GM12878 (cell line): ENCODE measurements around the gene C1orf50. TPM values are rescaled to one million over a fixed set of nuclear protein-coding genes. Genes with fewer than 3 reads are reported as not detected.

Source experiments
- ATAC-seq: fragments of 200-7000 bp; cut with Tn5 transposase; 3 replicates; pipeline ENCODE4 v1.9.1; 2020; ENCODE audit warnings: mild to moderate bottlenecking, moderate library complexity
- BruUV-seq: library from RNA; stranded (reverse); fragments of 400-500 nt; replicated peaks from 2 replicates; lab custom pipeline; 2021; lab: Mats Ljungman, UMichigan
- CTCF ChIA-PET: fragments of 300-600 bp; sonication (Branson Sonifier 250); formaldehyde crosslinking; extraction: SDS; loops from one replicate; lab custom pipeline; 2021; ENCODE audit warnings: inconsistent platforms; lab: Yijun Ruan, JAX
- POLR2A ChIA-PET: fragments of 350-600 bp; formaldehyde crosslinking; extraction: SDS; loops from one replicate; lab custom pipeline; 2021; ENCODE audit warnings: inconsistent platforms; lab: Charles Lee
- RAD21 ChIA-PET: fragments of 300-600 bp; sonication (Branson Sonifier 250); formaldehyde crosslinking; loops from one replicate; lab custom pipeline; 2023; ENCODE audit warnings: antibody characterized with exemption; ENCODE audit not compliant: unreplicated experiment; lab: Charles Lee
- SMC1A ChIA-PET: fragments of 300-600 bp; sonication (Branson Sonifier 250); formaldehyde crosslinking; loops from one replicate; lab custom pipeline; 2023; ENCODE audit not compliant: unreplicated experiment, uncharacterized antibody; lab: Charles Lee
- DNase-seq: peaks from one replicate; pipeline ENCODE4 v3.0.0-alpha.2; 2011; ENCODE audit warnings: low read depth, low spot score
- FAIRE-seq: peaks from 3 replicates; lab custom pipeline; 2011; peaks lifted over from hg19 to GRCh38; lab: Jason Lieb, UNC
- H2AFZ ChIP-seq: 2 replicates; pipeline ENCODE4 v1.6.0; 2011; ENCODE audit warnings: low read depth, low read length, control low read depth; ENCODE audit not compliant: control insufficient read depth
- H3K27ac ChIP-seq: 2 replicates; pipeline ENCODE4 v1.5.1; 2011; ENCODE audit warnings: control low read depth; ENCODE audit not compliant: control insufficient read depth, insufficient read depth
- H3K27me3 ChIP-seq, 2 experiments: replicated peaks in 1 of 2; 2 replicates each; pipeline versions ENCODE4 v1.6.0 to v1.6.1; 2011; ENCODE audit warnings: low read length in 1 of 2; ENCODE audit not compliant: control insufficient read depth in 2 of 2, insufficient read depth in 2 of 2
- H3K36me3 ChIP-seq, 2 experiments: 2 replicates each; pipeline ENCODE4 v1.5.1; 2011; ENCODE audit warnings: low read length in 1 of 2; ENCODE audit not compliant: control insufficient read depth in 2 of 2, insufficient read depth in 2 of 2
- H3K4me1 ChIP-seq: 2 replicates; pipeline ENCODE4 v1.6.1; 2011; ENCODE audit warnings: mild to moderate bottlenecking, low read length, moderate library complexity, mixed read lengths; ENCODE audit not compliant: control insufficient read depth, insufficient read depth
- H3K4me2 ChIP-seq: 2 replicates; pipeline ENCODE4 v1.6.0; 2011; ENCODE audit warnings: control low read depth; ENCODE audit not compliant: control insufficient read depth, insufficient read depth
- H3K4me3 ChIP-seq: fragments of 200-600 bp; sonication (generic); 2 replicates; pipeline ENCODE4 v1.5.1; 2016
- H3K79me2 ChIP-seq: 2 replicates; pipeline ENCODE4 v1.6.0; 2011; ENCODE audit warnings: low read length; ENCODE audit not compliant: control insufficient read depth, insufficient read depth
- H3K9ac ChIP-seq: 2 replicates; pipeline ENCODE4 v1.8.0; 2011; ENCODE audit warnings: low read length, control low read depth, mixed read lengths; ENCODE audit not compliant: control insufficient read depth, insufficient read depth
- H3K9me3 ChIP-seq: replicated peaks from 3 replicates; pipeline ENCODE4 v1.5.1; 2011; ENCODE audit warnings: mild to moderate bottlenecking, low read length; ENCODE audit not compliant: control insufficient read depth, insufficient read depth
- H4K20me1 ChIP-seq: 2 replicates; pipeline ENCODE4 v1.6.0; 2011; ENCODE audit not compliant: control insufficient read depth, insufficient read depth
- BACH1 ChIP-seq: fragments of 450-650 bp; IDR thresholded peaks from 2 replicates; pipeline ENCODE4 v1.6.1; 2017; ENCODE audit warnings: mild to moderate bottlenecking, borderline replicate concordance
- CREB1 ChIP-seq: IDR thresholded peaks from 2 replicates; pipeline ENCODE4 v1.6.1; 2012; ENCODE audit warnings: low read depth, mild to moderate bottlenecking, inconsistent platforms
- NBN ChIP-seq: fragments of 450-650 bp; IDR thresholded peaks from 2 replicates; pipeline ENCODE4 v1.6.1; 2016
- PRDM15 ChIP-seq: fragments of 450-650 bp; formaldehyde crosslinking; IDR thresholded peaks from 2 replicates; pipeline ENCODE4 v1.4.0; 2020; ENCODE audit warnings: mild to moderate bottlenecking, moderate library complexity
- SMC3 ChIP-seq: IDR thresholded peaks from 2 replicates; pipeline ENCODE4 v1.6.1; 2011; ENCODE audit warnings: low read length, improper control_type of control experiment, borderline replicate concordance
- SREBF2 ChIP-seq: IDR thresholded peaks from 2 replicates; pipeline ENCODE4 v1.6.1; 2012; ENCODE audit warnings: mild to moderate bottlenecking, low read length
- TBL1XR1 ChIP-seq: IDR thresholded peaks from 2 replicates; pipeline ENCODE4 v1.6.1; 2012; ENCODE audit warnings: low read depth, low read length, improper control_type of control experiment
- TCF3 ChIP-seq: IDR thresholded peaks from 2 replicates; pipeline ENCODE4 v1.6.1; 2012; ENCODE audit warnings: low read depth, mild to moderate bottlenecking, low read length, borderline replicate concordance; ENCODE audit not compliant: insufficient read depth
- ZBTB33 ChIP-seq: fragments of 450-650 bp; IDR thresholded peaks from 2 replicates; pipeline ENCODE4 v1.6.1; 2017; ENCODE audit warnings: mild to moderate bottlenecking
- ZBTB40 ChIP-seq: fragments of 450-650 bp; IDR thresholded peaks from 2 replicates; pipeline ENCODE4 v1.6.1; 2016; ENCODE audit warnings: mild to moderate bottlenecking, moderate library complexity, borderline replicate concordance
- WGBS: methylation state at CpG from one replicate; pipeline ENCODE4 v1.1.6; 2016; ENCODE audit warnings: low lambda C conversion rate; ENCODE audit not compliant: insufficient replicate concordance, insufficient coverage; ENCODE audit errors: missing lambda C conversion rate; 5-methylcytosine and 5-hydroxymethylcytosine counted together
- in situ Hi-C: fragments of 300-500 bp; cut with MboI; formaldehyde crosslinking; loops from 9 replicates; pipeline ENCODE4 v1.14.3; 2018; ENCODE audit warnings: mixed read lengths
- intact Hi-C: fragments of 100-400 bp; cut with micrococcal nuclease; formaldehyde crosslinking; loops from one replicate; pipeline ENCODE4 v1.14.2; 2022; ENCODE audit not compliant: unreplicated experiment
- polyA plus RNA-seq, 11 experiments: library from polyadenylated mRNA; depleted of rRNA in 4 of 11; unstranded in 6 of 11; stranded (reverse) in 5 of 11; fragments of >200 nt; fragmentation: Nextera tagmentation in 4 of 11; fragmentation: Illumina TruSeq in 1 of 11; extraction: Ambion mirVana in 4 of 11; extraction: Trizol in 1 of 11; gene quantifications; 1 replicate in 1 of 11; 2 replicates in 10 of 11; pipeline versions ENCODE4 v1.2.1 to v1.2.3, GENCODE V29; 2011 to 2016; ENCODE audit warnings: inconsistent platforms in 2 of 11, missing spikeins in 2 of 11, low read depth in 1 of 11
- total RNA-seq, 4 experiments: library from RNA; depleted of rRNA in 3 of 4; stranded (reverse); fragments of >200 nt in 3 of 4; fragmentation: Illumina TruSeq in 1 of 4; extraction: Trizol in 1 of 4; gene quantifications; 2 replicates each; pipeline versions ENCODE4 v1.2.1 to v1.2.3, GENCODE V29; 2013 to 2021

C1orf50 gene
- total and polyA plus RNA-seq, 10 of the 15 experiments (the other 5 are each of a cell fraction or from before 2014, with no cell fraction given), result 1.2 to 10.7 (median 6.7) TPM

- BruUV-seq, result no TSS peak
- SMC1A ChIA-PET, result interaction anchor here (0.8 kb wide), 1 partner anchor 12 kb away, joined by 3 read pairs; no protein-coding TSS in a partner anchor
- H4K20me1 ChIP-seq, result no peaks in the 10 kb centered on the region
- ATAC-seq (no peak), FAIRE-seq (no peak), DNase-seq (no peak)
- H3K27ac ChIP-seq, result no peak overlapping the region
- POLR2A ChIA-PET, result no interaction called here
- H3K27me3 ChIP-seq, result no peaks in the 10 kb centered on the region
- in situ Hi-C loops, result loop anchor here (10.0 kb wide), 1 partner anchor 140 kb away; no protein-coding TSS in a partner anchor
- no peaks in the 10 kb centered on the region for H3K79me2 ChIP-seq
- CTCF ChIA-PET, result no interaction called here
- no peaks in the 10 kb centered on the region for H3K9me3 ChIP-seq
- H2AFZ ChIP-seq, result no peak overlapping the region
- no peaks in the 10 kb centered on the region for H3K36me3 ChIP-seq
- 36% methylated on average over 11 of the region's 11 CpGs for WGBS
- TF ChIP-seq SMC3 (no peak), ZBTB33 (no peak), CREB1 (no peak), TBL1XR1 (no peak), PRDM15 (no peak), TCF3 (no peak), SREBF2 (no peak), ZBTB40 (no peak), NBN (no peak), BACH1 (no peak)
- H3K4me1 ChIP-seq, result peaks cover 11% of the 10 kb centered on the region
- no peak overlapping the region for H3K9ac ChIP-seq
- intact Hi-C loops, result no loop called here
- RAD21 ChIA-PET, result no interaction called here
- no peak overlapping the region for H3K4me2 ChIP-seq
- H3K4me3 ChIP-seq, result no peak overlapping the region
Measured at GRCh38 chr1:42735056-42735455, 32.0 kb upstream of the C1orf50 start.
